ENCODE data around the gene THSD7B.

GRCh38 chr2:136860443-136860958, 95.2 kb downstream of the THSD7B start:
- no peak for TF ChIP-seq ZNF274 (IDR thresholded peaks at IDR 0.05; ENCODE audit: low read depth, low read length)
- no peak for TF ChIP-seq SUZ12 (IDR thresholded peaks at IDR 0.05; ENCODE audit: extremely low read depth, insufficient read depth, insufficient read length)
- no peak for TF ChIP-seq YY1 (IDR thresholded peaks at IDR 0.05; ENCODE audit: insufficient read depth, insufficient read length)
